Stimulated activated CD4-positive, alpha-beta T cell treated with anti-CD3 and anti-CD28 coated beads, Interleukin-2, amount 100 ng/mL, for 48 hours (primary cell): ENCODE measurements around the gene RYR2.
A peak's percentile ranks its signal among the peaks of the same experiment; 100 is the strongest.
"Not testable (repeated sequence)": the region's sequence is repeated elsewhere in the genome, so short reads cannot be mapped to it uniquely, and the experiment has no call there.

Experiments
- DNase-seq, 2 donors: peaks; one replicate each; pipeline ENCODE4 v3.0.0-alpha.2; 2020

The RYR2 gene

GRCh38 chr1:237820634-237821033, 778.6 kb downstream of the RYR2 start:
- not testable (repeated sequence) for DNase-seq

GRCh38 chr1:237832858-237833257, 790.9 kb downstream of the RYR2 start:
- DNase-seq = no peak

GRCh38 chr1:237834048-237834447, 792.1 kb downstream of the RYR2 start:
- DNase-seq = no peak

- DNase-seq = no peak
Observed at GRCh38 chr1:237834461-237834860, 792.5 kb downstream of the RYR2 start.

- DNase-seq = no peak
Observed at GRCh38 chr1:237838320-237838719, 796.3 kb downstream of the RYR2 start.

- no peak for DNase-seq
Observed at GRCh38 chr1:237838904-237839534, 797.0 kb downstream of the RYR2 start.

GRCh38 chr1:237841485-237841884, 799.5 kb downstream of the RYR2 start:
- no peak for DNase-seq

GRCh38 chr1:237843516-237843915, 801.5 kb downstream of the RYR2 start:
- DNase-seq = not testable (repeated sequence)

GRCh38 chr1:237851210-237851845, 809.3 kb downstream of the RYR2 start:
- DNase-seq = peak in 1 of 2 donors; percentile 6

- no peak for DNase-seq
Observed at GRCh38 chr1:237852342-237852741, 810.4 kb downstream of the RYR2 start.

GRCh38 chr1:237857455-237857854, 815.5 kb downstream of the RYR2 start:
- DNase-seq = no peak

GRCh38 chr1:237858992-237859391, 817.0 kb downstream of the RYR2 start:
- no peak for DNase-seq

GRCh38 chr1:237861944-237862343, 820.0 kb downstream of the RYR2 start:
- DNase-seq = no peak

GRCh38 chr1:237863234-237863633, 821.2 kb downstream of the RYR2 start:
- DNase-seq = no peak

GRCh38 chr1:237864338-237865244, 822.6 kb downstream of the RYR2 start:
- DNase-seq = peak in 1 of 2 donors; percentile 21

GRCh38 chr1:237867380-237867888, 825.5 kb downstream of the RYR2 start:
- no peak for DNase-seq

- no peak for DNase-seq
Observed at GRCh38 chr1:237868817-237869600, 827.0 kb downstream of the RYR2 start.

GRCh38 chr1:237873487-237874211, 831.7 kb downstream of the RYR2 start:
- no peak for DNase-seq

GRCh38 chr1:237875291-237875690, 833.3 kb downstream of the RYR2 start:
- DNase-seq = no peak

GRCh38 chr1:237877631-237878030, 835.6 kb downstream of the RYR2 start:
- DNase-seq = no peak

GRCh38 chr1:237878406-237878805, 836.4 kb downstream of the RYR2 start:
- DNase-seq = no peak

- DNase-seq = no peak
Observed at GRCh38 chr1:237879195-237879594, 837.2 kb downstream of the RYR2 start.
